Skeletal muscle cell (primary cell): Measurements from ENCODE around the gene TSPAN6.

Source experiments
- DNase-seq: peaks from one replicate; pipeline ENCODE4 v3.0.0-alpha.2; 2010; ENCODE audit warnings: low read depth
- H3K4me3 ChIP-seq: 2 replicates; pipeline ENCODE4 v1.5.1; 2011; ENCODE audit warnings: low read depth, mild to moderate bottlenecking, control low read depth, low read length, moderate library complexity

Gene TSPAN6

DNA sequence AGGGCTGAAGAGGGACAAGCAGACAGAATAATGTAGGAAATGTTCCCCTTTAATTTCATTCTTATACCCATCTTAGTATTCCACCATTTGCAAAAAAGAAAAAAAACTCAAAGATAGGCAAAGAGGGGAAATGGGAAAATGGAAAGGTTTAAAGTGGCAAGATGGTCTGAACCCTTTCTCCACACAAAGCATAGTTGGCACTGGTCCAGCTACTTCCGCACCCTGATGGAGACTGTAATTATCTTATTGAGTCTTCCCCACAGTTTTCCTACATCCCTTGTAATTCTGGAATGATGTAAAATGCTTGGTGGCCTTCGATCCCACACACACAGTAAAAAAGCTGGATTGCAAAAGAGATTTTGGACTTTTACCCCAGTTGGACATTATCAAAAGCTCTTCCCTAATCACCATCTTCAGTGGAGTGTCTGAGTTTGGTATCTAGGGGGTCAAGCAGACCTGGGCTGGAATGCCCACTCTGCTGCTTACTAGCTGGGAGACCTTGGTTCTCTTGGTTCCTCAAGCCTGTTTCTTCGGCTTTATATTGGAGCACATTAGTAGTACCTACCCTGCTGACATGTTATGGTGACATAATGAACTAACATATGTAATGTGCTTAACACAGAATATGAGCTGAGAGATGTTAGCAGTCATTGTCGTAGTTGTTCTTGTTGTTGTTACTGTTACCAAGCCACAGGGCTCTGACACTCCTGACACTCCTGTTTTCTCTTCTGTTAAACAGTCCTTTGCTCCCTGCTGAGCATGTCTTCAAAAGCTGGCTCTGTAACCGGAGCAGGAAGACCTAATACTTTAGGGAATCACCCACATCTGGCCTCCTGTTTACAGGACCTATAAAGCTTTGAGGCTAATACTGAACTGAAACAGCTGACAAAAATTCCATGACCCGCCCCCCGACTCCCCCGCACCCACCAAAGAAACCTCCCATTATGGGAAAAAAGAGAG is 12.1 kb upstream of the TSPAN6 start:
- DNase-seq = peak; percentile 65
- H3K4me3 ChIP-seq = peak overlapping the region; percentile 7

DNA sequence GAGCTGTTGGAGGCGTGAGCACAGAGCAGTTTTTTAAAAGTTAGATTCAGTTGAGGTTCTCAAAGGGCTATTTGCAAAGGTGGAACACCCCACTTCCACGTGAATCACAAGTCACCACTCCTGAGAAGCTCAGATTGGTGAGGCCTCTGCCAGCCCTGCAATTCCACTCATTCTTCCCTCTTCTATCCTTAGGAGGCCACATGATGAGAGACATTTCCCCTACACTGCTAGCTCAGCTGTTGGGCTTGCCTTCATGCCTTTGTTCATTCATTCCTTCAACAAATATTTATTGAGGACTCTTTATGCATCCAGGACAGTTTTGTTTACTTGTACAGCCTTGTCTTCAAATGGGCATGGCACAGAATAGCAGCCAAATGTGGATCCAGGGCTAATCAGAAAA is 11.1 kb upstream of the TSPAN6 start:
- no peak for DNase-seq
- no peak overlapping the region for H3K4me3 ChIP-seq

DNA sequence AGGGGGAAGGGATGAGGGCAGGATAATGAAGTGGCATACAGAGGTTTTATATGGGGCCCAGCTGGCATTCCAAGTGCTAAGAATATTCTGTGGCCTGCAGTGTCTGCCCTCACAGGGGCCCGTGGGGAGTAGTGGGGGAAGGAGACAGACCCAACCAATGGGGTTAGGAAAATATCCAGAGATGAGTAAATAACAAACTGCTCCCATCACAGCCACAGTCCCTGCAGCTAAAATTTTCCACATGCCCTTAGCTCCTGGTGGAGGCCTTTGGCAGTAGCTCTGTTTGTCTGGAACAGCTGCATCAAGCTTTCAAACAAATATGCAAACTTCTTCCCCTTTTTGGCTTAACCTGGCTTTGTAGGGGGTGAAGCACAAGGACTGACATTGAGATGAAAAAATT is 10.5 kb upstream of the TSPAN6 start:
- no peak for DNase-seq
- H3K4me3 ChIP-seq = no peak overlapping the region

DNA sequence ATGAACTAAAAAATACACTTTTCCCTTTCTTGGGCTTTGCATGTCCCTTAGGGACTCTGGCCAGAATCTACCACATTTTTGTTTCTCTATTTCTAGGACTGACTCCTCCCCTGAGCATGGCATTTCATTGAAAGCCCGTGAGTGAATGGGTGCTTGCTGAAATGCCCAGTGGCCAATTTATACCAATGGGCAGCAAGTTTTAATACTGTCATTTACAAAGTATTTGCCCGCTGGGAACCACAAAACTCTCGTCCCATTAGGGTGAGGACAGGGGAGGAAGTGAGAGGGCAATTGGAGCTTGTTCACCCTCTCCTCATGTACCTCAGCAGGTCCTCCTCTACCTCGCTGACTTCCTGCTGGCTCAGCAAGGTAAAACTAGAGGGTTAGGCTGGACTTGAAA is 8.5 kb upstream of the TSPAN6 start:
- H3K4me3 ChIP-seq = peak overlapping the region; percentile 64
- no peak for DNase-seq

DNA sequence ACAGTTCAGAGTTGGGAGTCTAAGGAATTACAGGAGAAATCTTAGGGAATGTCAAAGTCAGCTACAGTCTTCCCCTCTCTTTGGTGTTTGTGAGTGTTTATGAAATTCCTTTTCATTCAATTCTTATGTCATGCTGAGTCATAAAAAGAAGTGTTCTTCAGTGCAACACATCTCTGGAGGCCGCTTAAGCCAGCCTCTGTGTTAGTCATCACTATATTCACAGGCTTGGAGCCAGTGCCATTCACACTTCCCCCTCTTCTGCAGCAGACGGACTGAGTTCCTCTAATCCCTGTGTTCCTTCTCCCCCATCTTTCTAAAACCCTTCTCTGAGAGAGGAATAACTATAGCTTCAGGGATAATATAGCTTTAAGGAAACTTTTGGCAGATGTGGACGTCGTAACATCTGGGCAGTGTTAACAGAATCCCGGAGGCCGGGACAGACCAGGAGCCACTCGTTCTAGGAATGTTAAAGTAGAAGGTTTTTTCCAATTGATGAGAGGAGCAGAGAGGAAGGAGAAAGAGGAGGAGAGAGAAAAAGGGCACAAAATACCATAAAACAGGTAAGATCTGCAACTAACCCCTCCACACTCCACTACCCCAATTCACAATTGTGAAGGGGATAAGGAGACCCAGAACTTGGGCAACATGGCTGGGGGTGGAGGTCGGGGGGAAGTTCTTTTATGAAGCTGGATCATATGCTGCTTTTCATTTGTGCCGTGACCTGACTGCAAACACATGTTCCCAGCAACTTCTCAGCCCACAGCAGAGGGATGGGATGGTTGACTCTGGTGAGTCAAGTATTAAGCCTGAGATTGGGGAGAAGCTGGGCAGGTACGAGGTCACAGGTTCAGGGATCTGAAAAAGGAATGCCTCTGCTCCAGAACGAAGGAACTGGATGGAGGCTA is 7.6 kb upstream of the TSPAN6 start, which contains the start of gene SRPX2:
Gene SRPX2 (plus strand): TSS at position 244 of the 905 bp plus-strand sequence. CDS start 2,124 bp downstream, outside the sequence.
- peak within 1 kb of the TSS; percentile 64 for H3K4me3 ChIP-seq
- DNase-seq = peak; percentile 73

DNA sequence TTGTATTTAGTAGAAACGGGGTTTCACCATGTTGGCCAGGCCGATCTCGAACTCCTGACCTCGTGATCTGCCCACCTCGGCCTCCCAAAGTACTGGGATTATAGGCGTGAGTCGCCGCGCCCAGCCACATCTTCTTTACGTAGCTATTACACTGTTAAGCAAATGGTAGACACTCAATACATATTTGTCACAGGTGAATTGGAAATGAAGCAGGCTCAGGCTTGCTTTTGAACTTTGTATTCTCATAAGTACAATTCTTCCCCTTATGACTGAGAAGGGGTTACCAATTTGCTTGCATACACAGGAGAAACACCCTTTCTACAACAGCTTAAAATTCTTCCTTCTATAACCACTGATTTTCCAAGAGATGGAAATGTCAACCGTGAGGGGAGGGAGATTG is 6.6 kb upstream of the TSPAN6 start:
- no peak overlapping the region for H3K4me3 ChIP-seq
- DNase-seq = no peak

DNA sequence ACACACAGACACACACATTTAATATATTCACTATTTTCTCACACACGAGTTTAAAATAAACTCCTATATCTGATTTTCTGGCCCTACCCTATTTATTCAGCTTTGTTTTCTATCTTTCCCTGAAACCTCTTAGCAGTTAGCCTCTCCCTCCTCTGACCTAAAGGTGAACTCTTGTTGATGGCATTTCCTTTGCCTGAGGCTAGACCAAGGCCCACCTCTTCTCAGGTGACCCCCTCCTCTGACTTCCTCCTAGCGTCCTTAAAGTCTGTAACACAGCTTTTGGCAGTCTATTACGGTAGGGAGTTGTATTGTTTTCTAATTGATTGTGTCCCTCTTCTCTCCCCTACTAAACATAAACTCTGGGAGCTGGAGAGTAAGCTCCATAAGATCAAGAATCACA is 5.7 kb upstream of the TSPAN6 start:
- H3K4me3 ChIP-seq = no peak overlapping the region
- DNase-seq = no peak

DNA sequence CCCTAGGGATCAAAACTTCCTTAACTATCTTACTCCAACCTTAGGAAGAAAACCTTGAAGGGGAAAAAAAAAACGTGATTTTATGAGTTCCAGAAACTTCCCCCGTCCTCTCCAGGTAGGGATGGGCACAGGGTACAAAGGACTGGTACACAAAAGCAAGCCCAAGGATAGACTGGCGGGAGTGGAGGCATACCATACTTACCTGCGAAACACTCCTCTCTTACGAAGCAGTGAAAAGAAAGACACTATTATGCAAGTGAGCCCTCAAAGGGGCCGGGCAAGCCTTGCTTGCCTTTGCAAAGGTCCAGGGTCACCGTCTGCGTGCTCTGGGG is 651 bp downstream of the TSPAN6 start:
- no peak for DNase-seq
- H3K4me3 ChIP-seq = peak overlapping the region; percentile 66

DNA sequence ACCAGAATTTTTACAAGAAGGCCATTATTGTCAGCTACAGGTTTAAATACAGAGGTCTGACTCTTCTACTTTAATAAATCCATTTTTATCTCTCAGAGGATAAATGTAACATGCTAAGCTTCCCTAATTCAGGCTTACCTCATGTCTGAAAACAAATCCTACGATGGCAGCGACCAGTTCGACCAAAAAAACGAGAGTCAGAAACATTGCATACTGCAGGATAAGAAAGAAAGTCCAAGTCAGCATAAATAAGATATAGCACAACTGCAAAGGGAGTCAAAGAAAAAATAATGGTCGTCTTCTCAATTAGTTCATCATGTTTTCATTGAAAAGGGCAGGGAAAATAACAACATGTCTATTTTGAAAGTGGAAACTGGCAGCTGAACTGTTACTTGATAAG is 1.6 kb downstream of the TSPAN6 start:
- DNase-seq = no peak
- H3K4me3 ChIP-seq = peak overlapping the region; percentile 66

DNA sequence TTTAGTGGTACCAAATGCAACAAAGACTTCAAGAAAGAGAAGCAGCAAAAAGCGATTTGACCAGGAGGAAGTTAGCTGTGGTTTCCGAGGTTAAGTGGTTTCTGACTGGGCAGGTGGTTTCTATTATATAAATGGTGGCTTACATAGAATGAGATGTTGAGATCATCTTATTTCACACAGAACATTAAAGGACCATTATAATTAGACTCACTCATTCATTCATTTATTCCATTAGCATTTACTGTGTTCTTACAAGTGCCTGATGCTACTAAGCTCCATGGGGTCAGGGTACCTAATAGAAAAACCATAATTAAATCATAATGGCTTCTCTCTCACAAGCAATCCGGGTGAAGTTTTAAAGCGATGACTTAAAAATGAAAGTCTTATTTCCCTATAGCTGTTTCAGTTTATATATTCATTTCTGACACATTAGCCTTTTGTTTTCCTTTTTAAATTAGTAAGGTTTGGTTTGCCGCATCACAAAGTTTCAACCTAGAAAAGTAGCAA is 10.6 kb downstream of the TSPAN6 start:
- H3K4me3 ChIP-seq = no peak overlapping the region
- DNase-seq = no peak

DNA sequence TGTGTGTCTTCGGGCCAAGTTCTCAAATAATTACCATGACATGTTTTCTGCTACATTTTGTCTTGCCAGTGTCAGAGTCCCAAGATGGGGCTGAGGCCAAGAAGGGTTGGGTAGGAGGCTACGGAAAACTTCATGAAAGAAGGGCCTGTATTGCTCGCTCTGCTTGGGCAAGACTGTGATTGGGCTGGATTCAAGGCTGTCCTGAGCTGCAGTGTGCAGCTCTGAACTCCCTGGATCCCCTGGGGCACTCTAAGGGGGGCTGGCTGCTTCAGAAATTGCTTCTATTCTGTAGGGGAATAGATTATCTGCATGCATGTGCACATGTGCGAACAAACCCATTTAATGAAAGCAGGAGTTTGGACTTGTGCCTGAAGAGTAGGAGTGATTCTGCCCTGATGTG is 13.6 kb downstream of the TSPAN6 start:
- DNase-seq = no peak
- H3K4me3 ChIP-seq = no peak overlapping the region

DNA sequence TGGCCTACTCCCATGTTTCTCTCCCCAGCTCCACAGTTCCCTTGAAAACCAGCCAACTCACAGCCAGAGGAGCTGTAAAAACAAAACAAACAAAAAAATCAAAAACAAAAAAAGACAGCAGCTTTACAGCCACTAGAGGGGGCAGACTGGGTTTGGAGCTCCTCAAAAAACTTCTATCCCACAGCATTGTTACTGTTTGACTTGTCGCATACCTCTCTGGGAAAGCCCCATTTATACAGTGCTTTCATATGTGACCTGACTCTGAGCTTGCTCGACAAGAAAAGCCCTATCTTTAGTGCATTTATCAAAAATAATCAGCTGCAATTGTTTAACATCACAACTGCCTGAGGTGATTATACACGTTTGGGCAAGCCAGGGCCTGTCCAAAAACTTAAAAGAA is 21.6 kb downstream of the TSPAN6 start:
- DNase-seq = no peak
- H3K4me3 ChIP-seq = no peak overlapping the region

DNA sequence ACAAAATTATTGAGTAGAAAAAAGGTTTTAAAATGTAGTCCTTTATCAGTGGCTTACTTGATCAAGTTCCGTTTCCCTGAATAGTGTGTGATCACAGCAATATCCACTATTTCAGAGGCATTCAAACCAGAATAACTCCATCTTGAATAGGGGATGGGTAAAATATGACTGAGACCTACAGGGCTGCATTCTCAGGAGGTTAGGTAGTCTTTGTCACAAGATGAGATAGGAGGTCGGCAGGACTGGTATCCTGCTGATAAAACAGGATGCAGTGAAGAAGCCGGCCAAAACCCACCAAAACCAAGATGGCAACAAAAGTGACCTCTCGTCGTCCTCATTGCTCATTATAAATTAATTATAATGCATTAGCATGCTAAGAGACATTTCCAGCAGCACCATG is 24.7 kb downstream of the TSPAN6 start:
- DNase-seq = no peak
- no peak overlapping the region for H3K4me3 ChIP-seq

DNA sequence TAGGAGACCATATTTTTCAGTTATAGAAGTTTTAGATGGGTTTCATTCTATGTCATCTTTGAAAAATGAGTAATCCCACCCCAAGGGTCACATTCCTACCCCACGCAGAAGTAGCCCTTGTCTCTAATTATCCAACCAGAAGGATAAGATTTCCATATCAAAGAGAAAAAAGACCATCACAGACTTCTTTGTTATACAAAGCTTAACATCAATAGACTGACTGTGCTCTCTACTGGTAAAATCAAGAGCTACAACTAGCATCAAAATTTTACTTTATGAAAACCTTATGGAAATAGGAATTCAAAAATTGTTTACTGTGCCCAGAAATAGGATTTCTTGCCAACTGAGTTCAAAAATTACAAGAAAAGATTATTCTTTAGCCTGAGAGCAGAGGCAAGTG is 27.0 kb downstream of the TSPAN6 start:
- H3K4me3 ChIP-seq = no peak overlapping the region
- DNase-seq = no peak

DNA sequence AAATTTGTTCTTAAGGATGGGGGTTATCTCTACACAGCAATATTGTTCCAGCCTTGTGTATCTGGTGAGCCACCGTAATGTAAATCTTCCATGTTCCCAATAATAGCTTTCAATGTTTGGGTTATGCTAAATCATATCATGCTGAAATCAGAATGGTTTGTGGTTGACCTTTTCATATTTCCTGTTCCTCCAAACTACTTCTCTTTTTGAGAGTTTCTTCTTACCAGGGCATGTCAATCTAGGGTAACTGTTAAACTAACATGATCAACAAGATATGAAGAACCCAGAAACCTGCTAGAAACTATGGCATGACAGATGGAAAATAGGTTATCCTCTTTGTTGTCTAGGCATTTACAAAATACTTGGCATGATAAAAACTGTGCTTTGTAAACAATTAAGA is 29.9 kb downstream of the TSPAN6 start:
- no peak overlapping the region for H3K4me3 ChIP-seq
- no peak for DNase-seq

DNA sequence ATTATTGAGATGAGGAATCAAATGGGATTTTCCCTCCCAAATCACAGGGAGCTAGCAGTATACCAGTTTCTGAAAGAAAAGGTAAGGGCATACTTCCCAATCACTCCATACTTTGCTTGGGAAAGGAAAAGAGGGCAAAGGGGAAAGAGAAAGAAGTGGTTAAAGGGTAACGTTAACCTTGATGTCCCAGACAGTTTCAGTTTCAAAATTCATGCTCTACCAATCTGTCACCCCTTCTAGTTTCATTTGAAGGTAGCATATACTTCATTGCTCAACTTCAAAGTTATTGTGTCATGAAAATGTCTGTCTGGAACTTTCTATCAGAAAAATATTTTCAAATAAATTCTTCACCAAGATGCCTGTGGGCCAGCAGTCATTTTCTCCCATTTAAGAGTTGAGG is 35.8 kb downstream of the TSPAN6 start:
- DNase-seq = no peak
- no peak overlapping the region for H3K4me3 ChIP-seq

DNA sequence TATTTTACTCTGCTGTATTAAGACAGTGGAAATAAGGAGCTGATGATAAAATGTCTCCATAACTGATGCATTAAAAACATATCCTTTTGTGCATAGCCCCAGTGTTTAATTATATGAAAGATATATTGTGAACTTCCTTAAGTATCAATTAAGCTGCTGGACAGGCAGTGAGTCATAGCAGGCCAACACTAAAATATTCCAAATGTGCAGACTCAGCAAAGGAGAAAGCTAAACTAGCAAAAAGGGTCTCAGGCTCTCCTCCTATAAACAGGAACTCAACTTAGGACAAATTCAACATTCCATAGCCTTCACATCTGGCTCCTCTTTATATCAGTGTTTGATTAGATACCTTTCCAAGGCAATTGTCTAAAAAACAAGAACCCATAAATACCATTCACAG is 36.3 kb downstream of the TSPAN6 start:
- no peak overlapping the region for H3K4me3 ChIP-seq
- DNase-seq = no peak

DNA sequence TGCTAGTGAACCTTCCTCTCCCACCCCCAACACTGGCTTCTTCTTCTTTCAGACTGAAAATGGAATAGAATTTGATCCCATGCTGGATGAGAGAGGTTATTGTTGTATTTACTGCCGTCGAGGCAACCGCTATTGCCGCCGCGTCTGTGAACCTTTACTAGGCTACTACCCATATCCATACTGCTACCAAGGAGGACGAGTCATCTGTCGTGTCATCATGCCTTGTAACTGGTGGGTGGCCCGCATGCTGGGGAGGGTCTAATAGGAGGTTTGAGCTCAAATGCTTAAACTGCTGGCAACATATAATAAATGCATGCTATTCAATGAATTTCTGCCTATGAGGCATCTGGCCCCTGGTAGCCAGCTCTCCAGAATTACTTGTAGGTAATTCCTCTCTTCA is 37.1 kb downstream of the TSPAN6 start:
- no peak for DNase-seq
- H3K4me3 ChIP-seq = no peak overlapping the region

DNA sequence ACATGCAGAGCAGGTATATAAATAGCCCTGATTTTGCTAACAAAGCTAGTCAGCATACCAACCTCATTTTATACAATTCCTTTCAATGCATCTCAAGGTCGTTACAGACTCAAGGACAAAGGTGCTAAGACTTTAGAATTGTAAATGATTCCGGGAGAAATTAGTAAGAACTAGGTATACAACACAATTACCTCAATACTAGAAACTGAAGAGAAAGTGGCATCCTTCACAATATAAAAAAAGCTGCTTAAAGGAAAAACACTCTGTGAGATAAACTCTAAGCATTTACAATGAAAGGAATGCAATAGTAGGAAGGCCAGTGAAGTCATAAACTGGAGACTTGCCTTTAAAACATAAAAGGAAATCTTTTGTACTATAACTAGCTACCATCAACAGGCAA is 40.0 kb downstream of the TSPAN6 start:
- DNase-seq = no peak
- H3K4me3 ChIP-seq = no peak overlapping the region

DNA sequence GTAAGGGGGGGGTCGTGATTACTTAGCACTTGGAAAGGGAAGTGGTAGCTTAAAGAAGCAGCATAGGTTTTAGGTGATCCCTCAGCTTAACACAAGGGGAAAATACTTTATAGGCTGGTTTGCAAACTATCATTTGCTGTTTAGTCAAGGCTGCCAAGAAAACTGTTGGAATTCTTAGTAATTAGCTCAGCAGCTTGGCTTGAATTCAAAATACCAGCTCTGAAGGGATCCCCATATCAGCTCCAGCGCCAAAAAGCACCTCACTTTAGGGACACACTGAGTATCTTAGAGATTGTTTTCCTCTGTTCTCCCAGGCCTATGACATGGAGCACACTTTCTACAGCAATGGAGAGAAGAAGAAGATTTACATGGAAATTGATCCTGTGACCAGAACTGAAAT is 43.0 kb downstream of the TSPAN6 start:
- no peak for DNase-seq
- H3K4me3 ChIP-seq = no peak overlapping the region
